H9 (cell line): ENCODE results near the gene EIF3F. TPM values are rescaled to one million over a fixed set of nuclear protein-coding genes. Genes with fewer than 3 reads are reported as not detected.
A peak's percentile ranks its signal among the peaks of the same experiment; 100 is the strongest.

ENCODE experiments used
- DNase-seq: peaks from one replicate; pipeline ENCODE4 v3.0.0-alpha.2; 2017
- H2AFZ ChIP-seq: one replicate; pipeline ENCODE4 v1.6.1; 2013; ENCODE audit warnings: mild to moderate bottlenecking, low read length, control low read depth, moderate library complexity
- H2AK5ac ChIP-seq: 2 replicates; pipeline ENCODE4 v1.6.1; 2013; ENCODE audit warnings: low read length, control low read depth, mixed read lengths; ENCODE audit not compliant: insufficient read length
- H2BK120ac ChIP-seq: one replicate; pipeline ENCODE4 v1.6.1; 2013; ENCODE audit warnings: low read depth, mild to moderate bottlenecking, low read length, control low read depth, inconsistent platforms; ENCODE audit not compliant: poor library complexity, severe bottlenecking
- H2BK12ac ChIP-seq: 2 replicates; pipeline ENCODE4 v1.6.1; 2013; ENCODE audit warnings: low read length, control low read depth, mixed read lengths, low read depth; ENCODE audit not compliant: insufficient read length
- H2BK15ac ChIP-seq: 2 replicates; pipeline ENCODE4 v1.6.1; 2013; ENCODE audit warnings: low read depth, low read length, control low read depth
- H2BK20ac ChIP-seq: one replicate; pipeline ENCODE4 v1.6.1; 2013; ENCODE audit warnings: low read depth, mild to moderate bottlenecking, low read length, control low read depth, inconsistent platforms; ENCODE audit not compliant: poor library complexity, severe bottlenecking
- H2BK5ac ChIP-seq: 2 replicates; pipeline ENCODE4 v1.6.1; 2013; ENCODE audit warnings: low read length, control low read depth, mixed read lengths; ENCODE audit not compliant: insufficient read length
- H3K14ac ChIP-seq: 2 replicates; pipeline ENCODE4 v1.6.1; 2013; ENCODE audit warnings: low read length, control low read depth; ENCODE audit not compliant: insufficient read depth
- H3K18ac ChIP-seq: 2 replicates; pipeline ENCODE4 v1.6.1; 2013; ENCODE audit warnings: low read depth, mild to moderate bottlenecking, mixed read lengths, low read length, control low read depth; ENCODE audit not compliant: insufficient read length
- H3K23ac ChIP-seq: 2 replicates; pipeline ENCODE4 v1.6.1; 2013; ENCODE audit warnings: low read length, control low read depth, mixed read lengths, low read depth; ENCODE audit not compliant: insufficient read length
- H3K23me2 ChIP-seq: 2 replicates; pipeline ENCODE4 v1.6.1; 2013; ENCODE audit warnings: low read depth, mild to moderate bottlenecking, mixed read lengths, low read length, control low read depth; ENCODE audit not compliant: insufficient read length, poor library complexity, severe bottlenecking
- H3K27ac ChIP-seq: 2 replicates; pipeline ENCODE4 v1.5.1; 2013; ENCODE audit warnings: low read length, control low read depth, mixed read lengths, low read depth; ENCODE audit not compliant: insufficient read length
- H3K27me3 ChIP-seq: 2 replicates; pipeline ENCODE4 v1.6.1; 2013; ENCODE audit warnings: low read length, control low read depth, inconsistent platforms; ENCODE audit not compliant: insufficient read depth
- H3K4ac ChIP-seq: 2 replicates; pipeline ENCODE4 v1.6.1; 2013; ENCODE audit warnings: low read depth, mild to moderate bottlenecking, control low read depth, inconsistent platforms, low read length, moderate library complexity
- H3K4me1 ChIP-seq: 2 replicates; pipeline ENCODE4 v1.6.1; 2013; ENCODE audit warnings: low read length, control low read depth, inconsistent platforms; ENCODE audit not compliant: insufficient read depth
- H3K4me2 ChIP-seq: 2 replicates; pipeline ENCODE4 v1.6.1; 2013; ENCODE audit warnings: low read length, control low read depth, mixed read lengths; ENCODE audit not compliant: insufficient read length, insufficient read depth
- H3K56ac ChIP-seq: 2 replicates; pipeline ENCODE4 v1.6.1; 2013; ENCODE audit warnings: low read depth, mild to moderate bottlenecking, mixed read lengths, low read length, control low read depth; ENCODE audit not compliant: insufficient read length
- H3K79me1 ChIP-seq: 2 replicates; pipeline ENCODE4 v1.6.1; 2013; ENCODE audit warnings: low read depth, mild to moderate bottlenecking, moderate library complexity, low read length, control low read depth, inconsistent platforms; ENCODE audit not compliant: insufficient read depth, poor library complexity, severe bottlenecking
- H3K79me2 ChIP-seq: 2 replicates; pipeline ENCODE4 v1.6.1; 2013; ENCODE audit warnings: low read length, control low read depth, inconsistent platforms; ENCODE audit not compliant: insufficient read depth
- H3K9ac ChIP-seq: 2 replicates; pipeline ENCODE4 v1.6.1; 2013; ENCODE audit warnings: low read length, control low read depth, mixed read lengths; ENCODE audit not compliant: insufficient read length; ENCODE audit errors: extremely low read depth
- H3K9me3 ChIP-seq: one replicate; pipeline ENCODE4 v1.6.1; 2013; ENCODE audit warnings: low read depth, low read length, inconsistent platforms; ENCODE audit not compliant: control insufficient read depth
- H3T11ph ChIP-seq: one replicate; pipeline ENCODE4 v1.6.1; 2013; ENCODE audit warnings: mild to moderate bottlenecking, low read length, control low read depth, inconsistent platforms
- H4K20me1 ChIP-seq: one replicate; pipeline ENCODE4 v1.6.1; 2013; ENCODE audit not compliant: control insufficient read depth, insufficient read length, insufficient read depth
- H4K5ac ChIP-seq: 2 replicates; pipeline ENCODE4 v1.6.1; 2013; ENCODE audit warnings: low read depth, mild to moderate bottlenecking, mixed read lengths, low read length, control low read depth; ENCODE audit not compliant: insufficient read length
- H4K8ac ChIP-seq: replicated peaks from 2 replicates; pipeline ENCODE4 v1.6.1; 2013; ENCODE audit warnings: low read length, control low read depth, mixed read lengths, low read depth; ENCODE audit not compliant: insufficient read length
- H4K91ac ChIP-seq: 2 replicates; pipeline ENCODE4 v1.6.1; 2013; ENCODE audit warnings: low read depth, mild to moderate bottlenecking, moderate library complexity, mixed read lengths, low read length, control low read depth; ENCODE audit not compliant: insufficient read length
- H3K27ac Mint-ChIP-seq, 3 experiments: 2 replicates in 2 of 3; 3 replicates in 1 of 3; pipeline ENCODE4 v1.8.0; 2020 to 2021; ENCODE audit warnings: mixed read lengths in 3 of 3, mild to moderate bottlenecking in 1 of 3, moderate library complexity in 1 of 3
- H3K27me3 Mint-ChIP-seq: 2 replicates; pipeline ENCODE4 v1.8.0; 2021; ENCODE audit warnings: low read depth, mild to moderate bottlenecking, moderate library complexity, mixed read lengths
- H3K36me3 Mint-ChIP-seq, 3 experiments: 2 replicates in 2 of 3; 3 replicates in 1 of 3; pipeline ENCODE4 v1.8.0; 2020 to 2021; ENCODE audit warnings: low read depth in 3 of 3, mixed read lengths in 3 of 3; ENCODE audit not compliant: insufficient read depth in 1 of 3
- H3K4me1 Mint-ChIP-seq, 2 experiments: 2 replicates each; pipeline ENCODE4 v1.8.0; 2020; ENCODE audit warnings: mixed read lengths in 2 of 2
- H3K4me3 Mint-ChIP-seq, 2 experiments: 2 replicates in 1 of 2; 3 replicates in 1 of 2; pipeline ENCODE4 v1.8.0; 2020 to 2021; ENCODE audit warnings: mild to moderate bottlenecking in 2 of 2, mixed read lengths in 2 of 2, moderate library complexity in 1 of 2
- H3K9me3 Mint-ChIP-seq, 2 experiments: 2 replicates in 1 of 2; 3 replicates in 1 of 2; pipeline ENCODE4 v1.8.0; 2020; ENCODE audit warnings: mild to moderate bottlenecking in 2 of 2, mixed read lengths in 2 of 2, moderate library complexity in 1 of 2
- WGBS: extraction: QIAGEN DNeasy Blood & Tissue Kit; methylation state at CpG from one replicate; pipeline ENCODE4 v1.1.7; 2013; ENCODE audit warnings: missing lambda C conversion rate, low lambda C conversion rate, mixed read lengths; ENCODE audit not compliant: insufficient read length; ENCODE audit errors: extremely low coverage; 5-methylcytosine and 5-hydroxymethylcytosine counted together
- total RNA-seq: library from RNA; stranded (reverse); gene quantifications from 2 replicates; pipeline ENCODE4 v1.2.1, GENCODE V29; 2021
- TF ChIP-seq, protein P1 (sequence below): fragments of 200-600 bp; sonication (generic); conservative IDR thresholded peaks from 3 replicates; pipeline ENCODE4 v1.8.0; 2021; ENCODE audit warnings: antibody characterized with exemption, mild to moderate bottlenecking

EIF3F gene
- total RNA-seq, 1 experiment from 2014 or later: 348 TPM

DNA sequence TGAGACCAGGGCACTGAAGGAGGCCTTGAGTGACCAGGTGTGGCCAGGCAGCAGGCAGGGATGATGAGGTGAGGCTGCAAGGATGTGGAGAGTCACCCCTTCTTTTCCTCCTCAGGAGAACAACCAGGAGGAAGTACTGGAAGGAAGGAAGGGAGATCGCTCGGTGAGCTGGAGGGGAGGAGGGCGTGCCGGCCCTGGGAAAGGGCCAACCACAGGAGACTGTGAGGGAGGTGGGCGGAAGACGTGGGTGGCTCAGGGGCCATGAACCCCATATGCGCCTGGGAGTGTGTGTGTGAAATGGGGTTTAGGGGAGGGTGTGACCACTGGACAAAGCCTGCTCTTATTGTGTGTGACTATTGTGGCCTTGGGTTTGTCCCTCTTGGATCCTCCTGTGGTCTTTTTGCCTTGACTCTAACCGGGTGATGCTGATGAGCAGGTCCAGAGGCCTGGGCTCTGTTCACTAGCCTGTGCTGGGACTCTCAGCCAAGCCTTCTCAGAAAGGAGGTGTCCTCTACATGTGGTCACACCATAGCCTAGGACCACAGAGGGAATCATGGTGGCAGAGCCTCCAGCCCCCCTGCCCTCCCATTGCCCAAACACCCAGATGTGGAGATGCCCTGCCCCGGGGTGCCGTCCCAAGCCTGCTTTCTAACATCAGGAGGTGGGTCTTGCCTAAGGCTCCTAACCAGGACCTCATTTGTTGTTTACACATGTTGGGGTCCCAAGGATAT is 52.6 kb downstream of the EIF3F start:
- H2BK15ac ChIP-seq: no peak overlapping the region
- H2BK5ac ChIP-seq: no peak overlapping the region
- Mint-ChIP-seq H3K4me1 (no peaks in the 10 kb centered on the region; a peak in 1 of 4 replicates), H3K27me3 (peaks cover 39% of the 10 kb centered on the region), H3K9me3 (no peaks in the 10 kb centered on the region), H3K4me3 (no peak overlapping the region; a peak in 1 of 5 replicates), H3K27ac (peak overlapping the region in 1 of 3 experiments; percentile 22; a peak in 2 of 7 replicates), H3K36me3 (no peaks in the 10 kb centered on the region)
- no peak overlapping the region for H3K4ac ChIP-seq
- H3K14ac ChIP-seq: no peak overlapping the region
- H3K9ac ChIP-seq: no peak overlapping the region
- H3K4me1 ChIP-seq: no peaks in the 10 kb centered on the region
- no peak overlapping the region for H3K56ac ChIP-seq
- no peak overlapping the region for H2BK12ac ChIP-seq
- TF ChIP-seq, protein P1, sequence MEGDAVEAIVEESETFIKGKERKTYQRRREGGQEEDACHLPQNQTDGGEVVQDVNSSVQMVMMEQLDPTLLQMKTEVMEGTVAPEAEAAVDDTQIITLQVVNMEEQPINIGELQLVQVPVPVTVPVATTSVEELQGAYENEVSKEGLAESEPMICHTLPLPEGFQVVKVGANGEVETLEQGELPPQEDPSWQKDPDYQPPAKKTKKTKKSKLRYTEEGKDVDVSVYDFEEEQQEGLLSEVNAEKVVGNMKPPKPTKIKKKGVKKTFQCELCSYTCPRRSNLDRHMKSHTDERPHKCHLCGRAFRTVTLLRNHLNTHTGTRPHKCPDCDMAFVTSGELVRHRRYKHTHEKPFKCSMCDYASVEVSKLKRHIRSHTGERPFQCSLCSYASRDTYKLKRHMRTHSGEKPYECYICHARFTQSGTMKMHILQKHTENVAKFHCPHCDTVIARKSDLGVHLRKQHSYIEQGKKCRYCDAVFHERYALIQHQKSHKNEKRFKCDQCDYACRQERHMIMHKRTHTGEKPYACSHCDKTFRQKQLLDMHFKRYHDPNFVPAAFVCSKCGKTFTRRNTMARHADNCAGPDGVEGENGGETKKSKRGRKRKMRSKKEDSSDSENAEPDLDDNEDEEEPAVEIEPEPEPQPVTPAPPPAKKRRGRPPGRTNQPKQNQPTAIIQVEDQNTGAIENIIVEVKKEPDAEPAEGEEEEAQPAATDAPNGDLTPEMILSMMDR: no peak
- H2AFZ ChIP-seq: no peak overlapping the region
- H4K20me1 ChIP-seq: no peaks in the 10 kb centered on the region
- H2AK5ac ChIP-seq: no peak overlapping the region
- no peak overlapping the region for H4K8ac ChIP-seq
- H4K91ac ChIP-seq: no peak overlapping the region
- no peak overlapping the region for H3K18ac ChIP-seq
- no peak overlapping the region for H4K5ac ChIP-seq
- no peaks in the 10 kb centered on the region for H3K23me2 ChIP-seq
- no peak overlapping the region for H2BK120ac ChIP-seq
- no peak overlapping the region for H3K27ac ChIP-seq
- H3K79me2 ChIP-seq: no peaks in the 10 kb centered on the region
- no peaks in the 10 kb centered on the region for H3K79me1 ChIP-seq
- no peaks in the 10 kb centered on the region for H3K27me3 ChIP-seq
- no peak overlapping the region for H3T11ph ChIP-seq
- WGBS: no CpG with 5 or more reads among the region's 10 CpGs
- peak; percentile 3 for DNase-seq
- no peak overlapping the region for H2BK20ac ChIP-seq
- no peak overlapping the region for H3K4me2 ChIP-seq
- no peak overlapping the region for H3K23ac ChIP-seq
- no peaks in the 10 kb centered on the region for H3K9me3 ChIP-seq
